ENCODE measurements around the gene ACO2. TPM values are rescaled to one million over a fixed set of nuclear protein-coding genes. Genes with fewer than 3 reads are reported as not detected.

ACO2 gene
- total and polyA plus RNA-seq, 12 donors: 180 to 1,020 (median 893) TPM

- Histone ChIP-seq H3K4me1 (peaks cover 30 to 97% (median 81%) of the 10 kb centered on the region in 9 donors), H3K27me3 (no peaks in the 10 kb centered on the region), H3K4me3 (no peak overlapping the region), H3K9me3 (no peaks in the 10 kb centered on the region), H3K36me3 (peaks cover 0 to 21% (median 0%) of the 10 kb centered on the region in 9 donors), H3K27ac (peak overlapping the region in 8 of 10 donors; percentile 60 to 77 (median 70))
- intact Hi-C loops (cut with DNase I): loop anchor here in 3 of 10 donors (5.0 to 10.0 kb wide), 2 partner anchors 33 to 46 kb away; no protein-coding TSS in a partner anchor
- DNase-seq (no peak), ATAC-seq (peak in 2 of 8 donors; percentile 3 to 22)
- 62 to 63% methylated on average over 7 of the region's 7 CpGs for WGBS, 2 donors
- TF ChIP-seq CTCF (IDR thresholded peaks at IDR 0.05): no peak
Observed at GRCh38 chr22:41478891-41479521, 10.1 kb downstream of the ACO2 start.

GRCh38 chr22:41479671-41480396, 10.9 kb downstream of the ACO2 start:
- ATAC-seq: peak in 6 of 8 donors; percentile 3 to 32 (median 19)
- Histone ChIP-seq H3K4me1 (peaks cover 30 to 99% (median 78%) of the 10 kb centered on the region in 9 donors), H3K27me3 (no peaks in the 10 kb centered on the region), H3K27ac (peak overlapping the region in 9 of 10 donors; percentile 60 to 77 (median 71)), H3K9me3 (no peaks in the 10 kb centered on the region), H3K36me3 (peaks cover 0 to 21% (median 0%) of the 10 kb centered on the region in 9 donors), H3K4me3 (no peak overlapping the region)
- no peak for TF ChIP-seq CTCF (IDR thresholded peaks at IDR 0.05)
- intact Hi-C loops (cut with DNase I): loop anchor here in 3 of 10 donors (5.0 to 10.0 kb wide), 2 partner anchors 32 to 45 kb away; no protein-coding TSS in a partner anchor
- no peak for DNase-seq
- WGBS, 2 donors: 60 to 66% methylated on average over 6 of the region's 6 CpGs

- peaks cover 30 to 99% (median 79%) of the 10 kb centered on the region in 9 donors for H3K4me1 ChIP-seq
- H3K27me3 ChIP-seq: no peaks in the 10 kb centered on the region
- H3K9me3 ChIP-seq: no peaks in the 10 kb centered on the region
- H3K36me3 ChIP-seq: peaks cover 0 to 21% (median 0%) of the 10 kb centered on the region in 9 donors
- H3K4me3 ChIP-seq: no peak overlapping the region
- intact Hi-C loops (cut with DNase I): no loop called here
- no peak for TF ChIP-seq CTCF (IDR thresholded peaks at IDR 0.05)
- ATAC-seq: peak in 5 of 8 donors; percentile 10 to 43 (median 31)
- 32 to 43% methylated on average over 7 of the region's 7 CpGs for WGBS, 2 donors
- H3K27ac ChIP-seq: peak overlapping the region in 9 of 10 donors; percentile 60 to 77 (median 71)
- no peak for DNase-seq
Observed at GRCh38 chr22:41480397-41480735, 11.4 kb downstream of the ACO2 start.

GRCh38 chr22:41481131-41481830, 12.4 kb downstream of the ACO2 start:
- DNase-seq (peak; percentile 26 to 51), ATAC-seq (peak; percentile 39 to 76 (median 62))
- intact Hi-C loops (cut with DNase I): no loop called here
- H3K4me3 ChIP-seq: peak overlapping the region in 2 of 10 donors; percentile 6 to 17
- no peak for TF ChIP-seq CTCF (IDR thresholded peaks at IDR 0.05)
- peaks cover 30 to 98% (median 76%) of the 10 kb centered on the region in 9 donors for H3K4me1 ChIP-seq
- no peaks in the 10 kb centered on the region for H3K27me3 ChIP-seq
- peak overlapping the region; percentile 56 to 77 (median 70) for H3K27ac ChIP-seq
- H3K36me3 ChIP-seq: peaks cover 0 to 21% (median 0%) of the 10 kb centered on the region in 9 donors
- WGBS, 2 donors: 36 to 47% methylated on average over 15 of the region's 15 CpGs
- no peaks in the 10 kb centered on the region for H3K9me3 ChIP-seq
